Neural cell (in vitro differentiated cells): Measurements from ENCODE around the gene UBAP2.
"Not testable (repeated sequence)": the region's sequence is repeated elsewhere in the genome, so short reads cannot be mapped to it uniquely, and the experiment has no call there.

Experiments
- CTCF ChIP-seq: fragments of 450-650 bp; IDR thresholded peaks from 2 replicates; pipeline ENCODE4 v1.5.1; 2014; ENCODE audit warnings: antibody characterized with exemption, mild to moderate bottlenecking, moderate library complexity; ENCODE audit not compliant: poor library complexity, severe bottlenecking
- MXI1 ChIP-seq: fragments of 450-650 bp; conservative IDR thresholded peaks from 2 replicates; pipeline ENCODE4 v1.6.1; 2014; ENCODE audit warnings: antibody characterized with exemption, mild to moderate bottlenecking; ENCODE audit not compliant: poor library complexity, severe bottlenecking

GRCh38 chr9:33962468-33962867 lies 86.2 kb downstream of the UBAP2 start:
- TF ChIP-seq CTCF, MXI1: not testable (repeated sequence)
